Motor neuron (in vitro differentiated cells): Measurements from ENCODE around the gene PPM1G. TPM values are rescaled to one million over a fixed set of nuclear protein-coding genes. Genes with fewer than 3 reads are reported as not detected.
"Not testable (repeated sequence)": the region's sequence is repeated elsewhere in the genome, so short reads cannot be mapped to it uniquely, and the experiment has no call there.

Experiments
- ATAC-seq, 8 experiments: fragments of 200-7000 bp; cut with Tn5 transposase; replicated peaks in 6 of 8; 2 replicates each; pipeline ENCODE4 v1.8.0; 2021; ENCODE audit warnings: mild to moderate bottlenecking in 8 of 8, moderate library complexity in 8 of 8
- H3K27ac ChIP-seq, 2 donors: fragments of 250-450 bp; sonication (Bioruptor Pico); 2 replicates each; pipeline ENCODE4 v1.9.0; 2021; ENCODE audit warnings: antibody characterized with exemption in 2 of 2, mild to moderate bottlenecking in 2 of 2, moderate library complexity in 1 of 2
- H3K4me1 ChIP-seq, 2 donors: fragments of 250-450 bp; sonication (Bioruptor Pico); replicated peaks in 1 of 2; 2 replicates each; pipeline ENCODE4 v1.6.1; 2021; ENCODE audit warnings: antibody characterized with exemption in 2 of 2, mild to moderate bottlenecking in 2 of 2, moderate library complexity in 1 of 2
- H3K4me3 ChIP-seq, 5 donors: fragments of 250-450 bp; sonication (Bioruptor Pico); 2 replicates each; pipeline ENCODE4 v1.9.0; 2021; ENCODE audit warnings: antibody characterized with exemption in 5 of 5, mild to moderate bottlenecking in 5 of 5, moderate library complexity in 4 of 5
- WGBS, 10 experiments: fragments of 450-650 bp; shearing (Covaris generic); methylation state at CpG; one replicate each; pipeline ENCODE4 v1.0.0; 2022; 5-methylcytosine and 5-hydroxymethylcytosine counted together
- in situ Hi-C, 9 experiments: fragments of 400-800 bp; cut with MboI; loops; one replicate each; pipeline ENCODE4 v1.15.0; 2021; ENCODE audit warnings: low sequenced_read_pairs in 9 of 9, low pct_unique_long_range_greater_than_20kb in 2 of 9; ENCODE audit not compliant: unreplicated experiment in 9 of 9
- total RNA-seq, 8 experiments: library from RNA; unstranded; fragments of 300-600 nt; gene quantifications; 2 replicates each; pipeline versions ENCODE4 v1.2.3 to v1.2.4, GENCODE V29; 2022

Gene PPM1G
- total RNA-seq, 8 experiments from 2014 or later: 58.0 to 119 (median 77.6) TPM

DNA sequence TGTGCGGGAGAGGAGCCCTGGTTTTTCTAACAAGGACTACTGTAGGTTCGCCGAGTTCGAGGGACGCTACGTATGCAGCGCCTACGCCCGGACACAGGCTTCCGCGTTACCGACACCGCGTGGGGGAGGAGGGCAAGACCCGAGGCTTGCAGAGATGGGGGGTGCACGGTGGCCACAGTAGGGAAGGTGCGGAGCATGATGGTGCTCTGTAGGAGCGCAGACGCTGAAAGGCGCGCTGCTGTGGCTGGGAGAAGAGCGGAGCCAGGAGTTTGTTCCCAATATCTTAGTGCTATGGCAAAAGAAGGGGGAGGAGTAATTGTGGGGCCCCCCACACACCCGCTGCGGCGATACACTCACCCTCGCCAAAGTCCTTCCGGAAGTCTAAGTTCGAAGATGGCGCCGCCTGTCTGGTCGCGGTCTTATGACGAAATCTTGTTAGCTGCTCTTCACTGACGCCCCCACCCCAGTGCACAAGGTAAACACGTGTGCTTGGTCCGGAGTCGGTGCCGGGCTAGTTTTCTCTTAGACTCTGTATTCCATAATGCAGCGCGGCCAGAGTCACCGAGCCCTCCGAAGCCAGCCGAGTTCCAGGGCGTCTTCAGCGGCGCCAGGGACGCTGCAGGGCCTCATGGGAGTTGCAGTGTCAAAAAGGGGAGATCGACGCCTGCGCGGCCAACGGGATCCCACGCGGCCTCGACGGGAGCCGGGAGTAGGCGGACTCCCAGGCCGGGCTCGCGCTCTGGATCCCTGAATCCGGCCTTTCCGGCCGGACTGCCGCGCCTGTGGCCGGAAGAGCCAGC, 52.8 kb downstream of the PPM1G start, which contains the start of gene GTF3C2:
GTF3C2 (minus strand) TSS at position 383 of the 800 bp plus-strand sequence. CDS start 13,210 bp downstream, outside the sequence.
- WGBS, 10 experiments: 0 to 3% (median 0%) methylated on average over 2 to 29 of the region's 67 CpGs; no CpG with 5 or more reads in 2 of the 10 experiments
- peak; percentile 80 to 98 (median 97) for ATAC-seq
- peak within 1 kb of the TSS; percentile 90 to 94 for H3K27ac ChIP-seq
- H3K4me1 ChIP-seq: peaks cover 8 to 14% of the 10 kb centered on the region in 2 donors
- in situ Hi-C loops: no loop called here
- peak within 1 kb of the TSS; percentile 66 to 87 (median 72) for H3K4me3 ChIP-seq

DNA sequence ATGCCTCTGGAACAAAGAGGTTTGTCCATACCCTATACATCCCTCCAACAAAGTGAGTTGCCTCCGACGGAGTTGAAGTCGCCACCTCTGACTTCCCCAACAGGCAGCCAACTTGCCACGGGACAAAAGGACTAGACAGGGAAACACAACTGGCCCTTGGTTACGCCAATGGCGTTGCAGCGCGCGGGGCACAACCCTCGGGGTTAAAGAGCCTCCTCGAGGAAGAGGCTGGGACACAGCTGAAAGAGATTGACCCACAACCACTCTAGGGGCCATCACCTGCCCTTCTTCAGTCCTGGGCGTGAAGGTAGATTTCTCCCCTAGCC, 53.4 kb downstream of the PPM1G start:
- Histone ChIP-seq H3K27ac (peak overlapping the region; percentile 90 to 94), H3K4me1 (peaks cover 8 to 14% of the 10 kb centered on the region in 2 donors), H3K4me3 (peak overlapping the region; percentile 66 to 87 (median 72))
- peak in 3 of 8 experiments; percentile 30 to 42 (median 39) for ATAC-seq
- in situ Hi-C loops: no loop called here
- 0 to 3% (median 0%) methylated on average over 4 to 10 of the region's 12 CpGs; no CpG with 5 or more reads in 3 of the 10 experiments for WGBS, 10 experiments

DNA sequence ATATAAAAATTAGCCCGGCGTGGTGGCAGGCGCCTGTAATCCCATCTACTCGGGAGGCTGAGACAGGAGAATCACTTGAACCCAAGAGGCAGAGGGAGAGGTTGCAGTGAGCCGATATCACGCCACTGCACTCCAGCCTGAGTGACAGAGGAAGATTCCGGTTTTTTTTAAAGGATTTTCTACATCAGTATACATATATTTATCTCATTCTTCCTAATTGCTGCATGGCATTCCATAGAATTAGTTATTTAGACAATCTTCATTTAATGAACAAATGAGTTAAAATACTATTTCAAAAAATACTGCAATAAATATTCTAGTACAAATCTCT, 54.8 kb downstream of the PPM1G start:
- in situ Hi-C loops: no loop called here
- no peak overlapping the region for H3K4me3 ChIP-seq
- no peak overlapping the region for H3K27ac ChIP-seq
- ATAC-seq: no peak
- WGBS, 10 experiments: 74 to 100% (median 98%) methylated on average over 2 to 7 of the region's 7 CpGs
- peaks cover 8 to 14% of the 10 kb centered on the region in 2 donors for H3K4me1 ChIP-seq

DNA sequence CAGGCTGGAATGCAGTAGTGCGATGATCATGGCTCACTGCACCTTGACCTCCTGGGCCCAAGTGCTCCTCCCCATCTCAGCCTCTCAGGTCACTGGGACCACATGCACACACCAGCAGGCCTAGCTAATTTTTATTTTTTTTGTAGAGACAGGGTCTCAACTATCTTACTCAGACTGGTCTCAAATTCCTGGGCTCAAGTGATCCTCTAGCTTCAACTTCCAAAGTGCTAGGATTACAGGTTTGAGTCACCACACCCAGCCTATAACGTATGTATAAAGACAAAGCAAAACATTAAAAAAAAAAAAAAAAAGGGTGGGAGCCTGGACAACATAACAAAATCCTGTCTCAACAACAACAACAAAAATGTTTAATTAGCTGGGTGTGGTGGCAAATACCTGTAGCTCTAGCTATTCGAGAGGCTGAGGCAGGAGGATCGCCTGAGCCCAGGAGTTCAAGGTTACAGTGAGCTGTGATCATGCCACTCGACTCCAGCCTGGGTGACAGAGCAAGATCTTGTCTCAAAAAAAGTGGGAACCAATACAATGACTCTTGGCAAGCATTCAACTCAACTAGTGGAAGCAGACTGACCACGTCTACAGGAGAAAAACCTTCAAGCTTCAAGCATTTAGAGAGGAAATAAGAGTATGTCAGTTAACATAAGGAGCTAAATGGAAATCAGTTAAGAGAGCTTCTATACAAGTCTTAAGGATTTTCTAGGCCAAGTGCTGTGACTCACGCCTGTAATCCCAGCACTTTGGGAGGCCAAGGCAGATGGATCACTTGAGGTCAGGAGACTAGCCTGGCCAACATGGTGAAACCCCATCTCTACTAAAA, 55.4 kb downstream of the PPM1G start:
- Histone ChIP-seq H3K27ac (no peak overlapping the region), H3K4me3 (no peak overlapping the region), H3K4me1 (peaks cover 8 to 14% of the 10 kb centered on the region in 2 donors)
- ATAC-seq: no peak
- in situ Hi-C loops: no loop called here
- 74 to 100% (median 82%) methylated on average over 1 to 6 of the region's 7 CpGs; no CpG with 5 or more reads in 1 of the 10 experiments for WGBS, 10 experiments

DNA sequence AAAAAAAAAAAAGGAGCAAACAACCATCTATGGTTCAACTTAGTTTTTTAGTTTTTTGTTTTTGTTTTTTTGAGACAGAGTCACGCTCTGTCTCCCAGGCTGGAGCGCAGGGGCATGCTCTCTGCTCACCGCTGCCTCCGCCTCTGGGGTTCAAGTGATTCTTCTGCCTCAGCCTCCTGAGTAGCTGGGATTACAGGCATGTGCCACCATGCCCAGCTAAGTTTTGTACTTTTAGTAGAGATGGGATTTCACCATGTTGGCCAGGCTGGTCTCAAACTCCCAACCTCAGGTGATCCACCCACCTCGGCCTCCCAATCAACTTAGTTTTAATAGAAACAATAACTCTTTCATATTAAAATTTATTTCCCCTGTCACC, 56.0 kb downstream of the PPM1G start:
- H3K4me1 ChIP-seq: peaks cover 8 to 14% of the 10 kb centered on the region in 2 donors
- in situ Hi-C loops, H3K27ac ChIP-seq, H3K4me3 ChIP-seq, ATAC-seq: not testable (repeated sequence)
- 86 to 100% (median 93%) methylated on average over 1 to 5 of the region's 5 CpGs; no CpG with 5 or more reads in 3 of the 10 experiments for WGBS, 10 experiments

DNA sequence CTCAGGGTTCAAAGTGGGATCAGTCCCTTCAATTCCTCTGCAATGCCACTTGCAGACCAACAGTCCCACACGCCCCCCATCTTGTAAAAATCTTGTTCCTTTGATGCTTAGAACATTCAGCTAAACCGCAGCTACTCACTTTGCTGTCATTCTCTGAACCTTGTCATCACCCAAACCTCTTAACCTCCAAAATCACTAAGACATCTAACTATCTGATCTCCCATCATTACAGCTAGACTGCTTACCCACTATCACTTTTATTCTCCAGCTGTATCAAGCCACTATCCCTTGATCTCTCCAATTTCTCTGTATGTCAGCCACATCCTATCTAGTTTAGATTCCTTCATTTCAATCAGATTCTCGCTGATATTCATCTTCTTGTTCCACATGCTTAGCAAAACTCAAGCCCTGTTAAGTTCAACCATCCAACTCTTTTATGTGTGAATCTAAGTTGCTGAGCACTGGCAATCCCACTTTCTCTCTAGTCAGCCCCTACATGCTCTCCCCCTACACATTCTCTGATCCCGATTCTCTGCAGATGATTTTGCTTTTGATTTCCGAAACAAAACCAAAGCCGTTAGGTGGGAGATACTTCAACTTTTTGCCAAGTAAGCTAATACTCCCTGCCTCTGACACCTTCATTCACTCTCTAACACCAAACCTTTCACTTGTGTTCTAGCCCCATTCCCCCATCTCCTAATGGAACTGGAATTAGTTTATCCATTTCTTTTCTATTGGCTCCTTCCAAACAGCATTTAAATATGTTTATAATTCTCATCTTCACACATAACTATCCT, 57.4 kb downstream of the PPM1G start:
- Histone ChIP-seq H3K4me1 (peaks cover 5 to 6% of the 10 kb centered on the region in 2 donors), H3K27ac (no peak overlapping the region), H3K4me3 (no peak overlapping the region)
- in situ Hi-C loops: no loop called here
- 55 to 100% (median 88%) methylated on average over 2 to 6 of the region's 6 CpGs; no CpG with 5 or more reads in 1 of the 10 experiments for WGBS, 10 experiments
- ATAC-seq: no peak

DNA sequence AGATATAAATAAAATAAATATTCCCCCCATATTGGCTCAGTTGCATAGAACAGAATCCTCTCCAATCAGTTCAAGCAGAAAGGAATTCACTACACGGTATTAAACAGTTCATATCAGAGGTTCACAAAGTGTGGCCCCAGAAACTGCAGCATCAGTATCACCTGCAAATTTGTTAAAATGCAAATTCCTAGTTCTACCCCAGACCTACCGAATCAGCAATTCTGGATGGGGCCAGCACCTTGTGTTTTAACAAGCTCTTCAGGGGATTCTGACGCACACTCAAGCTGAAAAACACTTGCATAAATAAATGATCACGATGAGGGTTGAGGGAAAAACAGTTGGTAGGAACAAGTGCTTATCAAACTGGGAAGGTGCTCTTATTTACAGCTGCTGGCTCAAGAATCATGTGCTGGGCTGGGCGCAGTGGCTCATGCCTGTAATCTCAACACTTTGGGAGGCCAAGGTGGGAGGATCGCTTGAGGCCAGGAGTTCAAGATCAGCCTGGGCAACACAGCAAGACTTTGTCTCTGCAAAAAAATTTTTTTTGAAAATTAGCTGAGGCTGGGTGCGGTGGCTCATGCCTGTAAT, 59.2 kb downstream of the PPM1G start:
- 69 to 100% (median 91%) methylated on average over 1 to 6 of the region's 7 CpGs for WGBS, 10 experiments
- H3K4me1 ChIP-seq: peaks cover 2% of the 10 kb centered on the region in 2 donors
- H3K4me3 ChIP-seq: no peak overlapping the region
- ATAC-seq: no peak
- no peak overlapping the region for H3K27ac ChIP-seq
- in situ Hi-C loops: no loop called here

DNA sequence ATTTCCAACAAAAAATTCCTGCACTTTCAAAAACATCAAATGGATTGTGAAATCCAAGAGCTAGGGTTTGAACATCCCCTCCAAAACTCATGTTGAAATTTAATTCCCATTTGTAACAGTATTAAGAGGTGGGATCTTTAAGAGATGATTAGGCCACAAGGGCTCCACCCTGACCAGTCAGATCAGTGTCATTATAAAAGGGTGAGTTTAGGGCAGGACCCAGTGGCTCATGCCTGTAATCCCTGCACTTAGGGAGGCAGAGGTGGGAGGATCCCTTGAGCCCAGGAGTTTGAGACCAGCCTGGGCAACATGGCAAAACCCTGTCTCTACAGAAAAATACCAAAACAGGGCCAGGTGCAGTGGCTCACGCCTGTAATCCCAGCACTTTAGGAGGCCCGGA, 61.8 kb downstream of the PPM1G start:
- peak in 2 of 8 experiments; percentile 68 to 85 for ATAC-seq
- 83 to 100% methylated on average over 1 of the region's 2 CpGs; no CpG with 5 or more reads in 8 of the 10 experiments for WGBS, 10 experiments
- in situ Hi-C loops: no loop called here

DNA sequence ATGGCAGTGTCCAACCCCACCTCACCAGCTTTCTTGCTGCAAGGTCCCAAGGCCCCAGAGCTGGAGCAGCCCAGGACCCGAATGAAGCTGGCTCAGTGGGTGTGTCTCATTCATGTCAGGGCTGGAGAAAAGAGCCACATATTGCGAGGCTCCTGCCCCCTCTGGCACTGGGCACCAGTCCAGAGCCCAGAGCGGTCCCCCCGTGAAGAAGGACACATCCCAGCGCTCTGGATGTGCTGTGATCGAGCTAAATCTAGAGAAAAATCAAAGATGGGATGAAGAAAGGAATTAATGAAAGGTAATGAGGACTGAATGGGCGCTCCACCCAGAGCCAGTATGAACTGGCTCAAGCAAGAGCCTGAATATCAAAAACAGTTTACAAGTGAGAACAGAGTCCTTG, 73.2 kb downstream of the PPM1G start:
- no peak overlapping the region for H3K4me3 ChIP-seq
- H3K27ac ChIP-seq: no peak overlapping the region
- WGBS, 10 experiments: 81 to 100% (median 92%) methylated on average over 1 to 5 of the region's 7 CpGs; no CpG with 5 or more reads in 4 of the 10 experiments
- no peak for ATAC-seq
- in situ Hi-C loops: no loop called here
- H3K4me1 ChIP-seq: no peaks in the 10 kb centered on the region

More for the DNA sequence above, 61.8 kb downstream of the PPM1G start:
- no peak overlapping the region for H3K4me3 ChIP-seq
- H3K27ac ChIP-seq: no peak overlapping the region
- H3K4me1 ChIP-seq: no peaks in the 10 kb centered on the region

DNA sequence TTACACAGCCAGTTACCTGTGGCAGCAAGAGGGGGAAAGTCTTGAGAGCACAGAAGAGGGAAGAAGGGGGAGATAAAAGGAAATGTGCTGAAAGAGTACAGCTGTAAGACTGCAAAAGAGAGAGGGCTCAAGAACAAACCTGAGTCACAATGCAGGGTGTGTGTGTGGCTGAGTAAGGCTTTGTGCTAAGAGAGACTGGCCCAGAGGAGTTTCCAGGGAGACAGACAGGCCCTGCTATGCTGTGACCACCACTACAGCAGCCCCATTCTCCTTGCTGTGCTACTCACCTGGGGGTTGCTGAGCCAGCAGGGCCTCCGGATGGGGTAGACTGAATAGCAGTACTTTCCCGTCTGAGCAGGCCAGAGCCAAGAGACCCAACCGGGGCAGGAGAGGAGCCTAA, 74.1 kb downstream of the PPM1G start:
- H3K4me3 ChIP-seq: no peak overlapping the region
- in situ Hi-C loops: no loop called here
- no peak overlapping the region for H3K27ac ChIP-seq
- WGBS, 10 experiments: 100% methylated on average over 1 of the region's 3 CpGs; no CpG with 5 or more reads in 6 of the 10 experiments
- peak in 3 of 8 experiments; percentile 65 to 100 (median 93) for ATAC-seq
- H3K4me1 ChIP-seq: no peaks in the 10 kb centered on the region
